OCI-LY1 (cell line): ENCODE results near the gene TAB3.

ENCODE experiments used
- H2AFZ ChIP-seq: fragments of 200-600 bp; sonication (generic), shearing (Covaris generic); 2 replicates; pipeline ENCODE4 v1.6.0; 2014; ENCODE audit warnings: antibody characterized with exemption, mild to moderate bottlenecking, low read length
- H3F3A ChIP-seq: fragments of 200-600 bp; sonication (generic), shearing (Covaris generic); 2 replicates; pipeline ENCODE4 v1.6.0; 2014; ENCODE audit warnings: mild to moderate bottlenecking, antibody characterized with exemption, low read length, moderate library complexity; ENCODE audit not compliant: insufficient read depth
- H3K27ac ChIP-seq: fragments of 200-600 bp; sonication (generic); 2 replicates; pipeline ENCODE4 v1.5.1; 2014; ENCODE audit warnings: low read length, mixed run types, mild to moderate bottlenecking, low read depth; ENCODE audit not compliant: poor library complexity, severe bottlenecking
- H3K27me3 ChIP-seq: fragments of 200-600 bp; sonication (generic); 2 replicates; pipeline ENCODE4 v1.6.0; 2014; ENCODE audit warnings: antibody characterized with exemption, mild to moderate bottlenecking, low read length, moderate library complexity; ENCODE audit not compliant: insufficient read depth
- H3K36me3 ChIP-seq: fragments of 200-600 bp; sonication (generic); 2 replicates; pipeline ENCODE4 v1.6.1; 2014; ENCODE audit warnings: mild to moderate bottlenecking, antibody characterized with exemption, low read length, moderate library complexity, mixed read lengths; ENCODE audit not compliant: insufficient read depth
- H3K4me1 ChIP-seq: fragments of 200-600 bp; sonication (generic); 2 replicates; pipeline ENCODE4 v1.5.1; 2014; ENCODE audit warnings: mild to moderate bottlenecking, low read length, moderate library complexity; ENCODE audit not compliant: insufficient read depth, severe bottlenecking
- H3K4me2 ChIP-seq: fragments of 200-600 bp; sonication (generic), shearing (Covaris generic); 2 replicates; pipeline ENCODE4 v1.6.1; 2014; ENCODE audit warnings: low read length
- H3K4me3 ChIP-seq: fragments of 200-600 bp; sonication (generic); 2 replicates; pipeline ENCODE4 v1.5.1; 2014; ENCODE audit warnings: low read length, low read depth, mild to moderate bottlenecking, mixed read lengths; ENCODE audit not compliant: poor library complexity, severe bottlenecking
- H3K79me2 ChIP-seq: fragments of 200-600 bp; shearing (Covaris generic); 2 replicates; pipeline ENCODE4 v1.6.1; 2016; ENCODE audit warnings: mixed run types, low read length, mixed read lengths; ENCODE audit not compliant: insufficient read depth
- H3K9ac ChIP-seq: fragments of 200-600 bp; sonication (generic), shearing (Covaris generic); 2 replicates; pipeline ENCODE4 v1.6.1; 2014; ENCODE audit warnings: mild to moderate bottlenecking, low read length, mixed read lengths
- H3K9me2 ChIP-seq: fragments of 200-600 bp; sonication (generic), shearing (Covaris generic); 2 replicates; pipeline ENCODE4 v1.6.1; 2014; ENCODE audit warnings: low read depth, mild to moderate bottlenecking, low read length, mixed read lengths
- H3K9me3 ChIP-seq: fragments of 200-600 bp; shearing (Covaris generic); 2 replicates; pipeline ENCODE4 v1.6.1; 2014; ENCODE audit warnings: low read length, mixed read lengths
- H4K20me1 ChIP-seq: fragments of 200-600 bp; sonication (generic), shearing (Covaris generic); 2 replicates; pipeline ENCODE4 v1.6.0; 2016; ENCODE audit warnings: mild to moderate bottlenecking, low read length; ENCODE audit not compliant: insufficient read depth
- EZH2 ChIP-seq: fragments of 200-600 bp; sonication (generic), shearing (Covaris generic); IDR thresholded peaks from 2 replicates; pipeline ENCODE4 v1.8.0; 2017; ENCODE audit warnings: borderline replicate concordance, mixed run types, mild to moderate bottlenecking, antibody characterized with exemption, low read length, moderate library complexity, mixed read lengths
- TF ChIP-seq, protein P1 (sequence below): fragments of 200-600 bp; sonication (generic), shearing (Covaris generic); IDR thresholded peaks from 2 replicates; pipeline ENCODE4 v1.5.1; 2017; ENCODE audit warnings: mild to moderate bottlenecking, antibody characterized with exemption, low read length, moderate library complexity, mixed read lengths

Gene TAB3, protein sequence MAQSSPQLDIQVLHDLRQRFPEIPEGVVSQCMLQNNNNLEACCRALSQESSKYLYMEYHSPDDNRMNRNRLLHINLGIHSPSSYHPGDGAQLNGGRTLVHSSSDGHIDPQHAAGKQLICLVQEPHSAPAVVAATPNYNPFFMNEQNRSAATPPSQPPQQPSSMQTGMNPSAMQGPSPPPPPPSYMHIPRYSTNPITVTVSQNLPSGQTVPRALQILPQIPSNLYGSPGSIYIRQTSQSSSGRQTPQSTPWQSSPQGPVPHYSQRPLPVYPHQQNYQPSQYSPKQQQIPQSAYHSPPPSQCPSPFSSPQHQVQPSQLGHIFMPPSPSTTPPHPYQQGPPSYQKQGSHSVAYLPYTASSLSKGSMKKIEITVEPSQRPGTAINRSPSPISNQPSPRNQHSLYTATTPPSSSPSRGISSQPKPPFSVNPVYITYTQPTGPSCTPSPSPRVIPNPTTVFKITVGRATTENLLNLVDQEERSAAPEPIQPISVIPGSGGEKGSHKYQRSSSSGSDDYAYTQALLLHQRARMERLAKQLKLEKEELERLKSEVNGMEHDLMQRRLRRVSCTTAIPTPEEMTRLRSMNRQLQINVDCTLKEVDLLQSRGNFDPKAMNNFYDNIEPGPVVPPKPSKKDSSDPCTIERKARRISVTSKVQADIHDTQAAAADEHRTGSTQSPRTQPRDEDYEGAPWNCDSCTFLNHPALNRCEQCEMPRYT

DNA sequence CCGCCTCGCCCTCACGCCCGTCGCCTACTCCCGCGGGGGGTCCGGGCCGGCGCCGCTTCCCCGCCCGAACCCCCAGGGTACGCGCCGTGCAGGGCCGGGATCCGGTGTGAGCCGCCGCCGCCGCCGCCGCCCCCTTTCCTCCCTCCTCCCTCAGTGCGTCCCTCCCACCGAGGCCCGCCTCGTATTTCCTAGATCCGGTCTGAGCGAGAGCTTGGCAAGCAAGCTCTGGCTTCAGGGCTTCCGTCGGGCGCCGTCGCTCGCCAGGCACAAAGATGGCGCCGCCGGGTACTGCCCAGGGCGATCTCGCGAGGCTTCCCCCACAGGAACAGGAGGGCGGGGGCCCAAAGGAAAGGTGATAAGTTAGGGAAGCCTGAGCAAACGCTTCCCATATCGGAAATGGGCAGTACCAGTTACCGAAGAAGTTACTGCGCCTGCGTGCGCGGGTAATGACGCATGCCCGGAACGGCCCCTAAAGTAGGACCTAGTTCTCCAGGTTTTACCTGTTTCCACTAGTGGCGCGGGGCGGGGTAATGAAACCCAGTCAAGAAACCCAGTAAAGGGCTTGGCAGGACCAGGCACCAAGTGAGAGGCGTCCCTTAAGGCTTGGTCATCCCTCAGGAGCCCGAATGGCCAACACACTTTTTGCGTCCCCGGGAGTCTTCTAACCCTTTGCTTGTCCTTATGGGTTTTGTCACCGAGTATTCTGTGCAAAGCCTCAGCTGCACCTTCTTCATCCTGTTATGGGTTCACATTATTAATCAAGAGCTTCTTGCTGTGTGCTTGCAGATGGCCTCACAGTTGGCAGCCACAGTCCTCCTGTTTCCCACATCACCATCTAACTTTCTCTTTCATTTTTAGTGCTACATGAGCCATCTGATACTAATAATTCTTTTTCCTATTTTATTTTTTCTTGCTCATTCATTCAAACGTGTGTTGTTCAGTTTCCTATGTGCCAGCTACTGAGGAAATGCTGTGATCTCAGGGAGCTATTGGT lies at the start of gene TAB3:
Gene TAB3 (minus strand): TSS at position 108 of the 994 bp plus-strand sequence. CDS start 29,666 bp downstream, outside the sequence.
- Histone ChIP-seq H3K4me3 (peak within 1 kb of the TSS; percentile 93), H3K9me3 (no peaks in the 10 kb centered on the region), H3K9me2 (no peaks in the 10 kb centered on the region), H3K36me3 (no peaks in the 10 kb centered on the region), H3K27me3 (no peaks in the 10 kb centered on the region), H3K4me1 (peaks cover 19% of the 10 kb centered on the region), H3K4me2 (peak within 1 kb of the TSS; percentile 91), H2AFZ (peak within 1 kb of the TSS; percentile 82), H3K9ac (peak within 1 kb of the TSS; percentile 83), H3F3A (no peaks in the 10 kb centered on the region), H3K79me2 (0 out of 2 replicates have a peak, but pooled peaks cover 14% of the 10 kb centered on the region), H4K20me1 (no peaks in the 10 kb centered on the region), H3K27ac (peak within 1 kb of the TSS; percentile 62)
- TF ChIP-seq, protein P1, sequence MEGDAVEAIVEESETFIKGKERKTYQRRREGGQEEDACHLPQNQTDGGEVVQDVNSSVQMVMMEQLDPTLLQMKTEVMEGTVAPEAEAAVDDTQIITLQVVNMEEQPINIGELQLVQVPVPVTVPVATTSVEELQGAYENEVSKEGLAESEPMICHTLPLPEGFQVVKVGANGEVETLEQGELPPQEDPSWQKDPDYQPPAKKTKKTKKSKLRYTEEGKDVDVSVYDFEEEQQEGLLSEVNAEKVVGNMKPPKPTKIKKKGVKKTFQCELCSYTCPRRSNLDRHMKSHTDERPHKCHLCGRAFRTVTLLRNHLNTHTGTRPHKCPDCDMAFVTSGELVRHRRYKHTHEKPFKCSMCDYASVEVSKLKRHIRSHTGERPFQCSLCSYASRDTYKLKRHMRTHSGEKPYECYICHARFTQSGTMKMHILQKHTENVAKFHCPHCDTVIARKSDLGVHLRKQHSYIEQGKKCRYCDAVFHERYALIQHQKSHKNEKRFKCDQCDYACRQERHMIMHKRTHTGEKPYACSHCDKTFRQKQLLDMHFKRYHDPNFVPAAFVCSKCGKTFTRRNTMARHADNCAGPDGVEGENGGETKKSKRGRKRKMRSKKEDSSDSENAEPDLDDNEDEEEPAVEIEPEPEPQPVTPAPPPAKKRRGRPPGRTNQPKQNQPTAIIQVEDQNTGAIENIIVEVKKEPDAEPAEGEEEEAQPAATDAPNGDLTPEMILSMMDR = no peak
- no peak for TF ChIP-seq EZH2

DNA sequence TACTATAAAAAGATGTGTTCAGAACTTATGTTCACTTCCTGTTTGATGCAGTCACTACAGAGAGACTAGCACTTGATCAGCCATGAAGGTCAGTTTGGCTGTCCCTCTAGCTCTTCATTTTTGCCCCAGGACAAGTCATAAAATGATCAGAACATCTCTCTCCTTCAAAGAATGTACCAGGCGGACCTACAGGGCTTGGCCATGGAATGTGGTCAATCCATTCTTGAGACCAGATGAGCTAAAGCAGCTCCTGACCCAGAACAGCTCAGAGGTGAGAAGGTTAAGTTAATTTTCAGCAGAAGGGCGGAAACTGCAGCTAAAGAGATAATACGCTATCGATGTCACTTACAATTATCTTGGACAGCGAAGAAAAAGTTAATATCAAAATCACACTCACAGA lies 49.2 kb upstream of the TAB3 start:
- H3F3A ChIP-seq = no peaks in the 10 kb centered on the region
- H3K4me3 ChIP-seq = no peak overlapping the region
- H3K27me3 ChIP-seq = no peaks in the 10 kb centered on the region
- no peaks in the 10 kb centered on the region for H3K36me3 ChIP-seq
- H3K79me2 ChIP-seq = no peaks in the 10 kb centered on the region
- no peaks in the 10 kb centered on the region for H3K9me3 ChIP-seq
- H3K9ac ChIP-seq = no peak overlapping the region
- H3K9me2 ChIP-seq = no peaks in the 10 kb centered on the region
- no peak overlapping the region for H3K4me2 ChIP-seq
- no peaks in the 10 kb centered on the region for H3K4me1 ChIP-seq
- TF ChIP-seq, protein P1 = no peak
- TF ChIP-seq EZH2 = no peak
- H2AFZ ChIP-seq = no peak overlapping the region
- H3K27ac ChIP-seq = no peak overlapping the region
- H4K20me1 ChIP-seq = no peaks in the 10 kb centered on the region

DNA sequence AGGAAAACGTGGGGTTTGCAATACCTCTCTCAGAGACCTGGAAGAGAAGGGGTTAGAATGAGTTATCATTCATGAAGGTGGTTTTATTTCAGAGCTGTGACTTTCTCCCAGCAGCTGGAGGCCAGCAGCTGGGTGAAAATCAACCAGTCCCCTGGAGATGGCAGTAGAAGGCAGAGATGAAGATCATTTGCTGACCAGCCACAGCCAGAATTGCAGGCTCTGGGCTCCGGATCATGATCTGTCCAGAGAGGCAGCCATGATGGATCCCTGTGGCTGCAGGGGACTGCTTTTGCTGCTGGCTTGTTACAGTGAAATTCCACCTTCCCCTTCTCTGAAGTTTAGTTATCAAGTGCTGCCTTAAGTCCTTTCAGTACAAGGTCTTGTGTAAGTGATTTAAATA lies 46.9 kb upstream of the TAB3 start:
- Histone ChIP-seq H3K9me3 (no peaks in the 10 kb centered on the region), H3K4me1 (no peaks in the 10 kb centered on the region), H3K9ac (no peak overlapping the region), H3F3A (no peaks in the 10 kb centered on the region), H3K4me2 (no peak overlapping the region), H4K20me1 (no peaks in the 10 kb centered on the region), H3K9me2 (no peaks in the 10 kb centered on the region), H2AFZ (no peak overlapping the region), H3K4me3 (no peak overlapping the region), H3K36me3 (no peaks in the 10 kb centered on the region), H3K79me2 (no peaks in the 10 kb centered on the region), H3K27ac (no peak overlapping the region), H3K27me3 (no peaks in the 10 kb centered on the region)
- TF ChIP-seq EZH2 = no peak
- TF ChIP-seq, protein P1 = no peak
